WTC11 (cell line): Measurements from ENCODE around the gene GATM. TPM values are rescaled to one million over a fixed set of nuclear protein-coding genes. Genes with fewer than 3 reads are reported as not detected.
A peak's percentile ranks its signal among the peaks of the same experiment; 100 is the strongest.

Experiments used
- ATAC-seq: fragments of 200-7000 bp; cut with Tn5 transposase; 2 replicates; pipeline ENCODE4 v1.10.0; 2021; ENCODE audit warnings: mild to moderate bottlenecking, moderate library complexity
- CTCF ChIA-PET: fragments of 300-600 bp; sonication (Branson Sonifier 250); formaldehyde crosslinking; loops from one replicate; lab custom pipeline; 2021; ENCODE audit warnings: antibody characterized with exemption; lab: Charles Lee
- POLR2A ChIA-PET: fragments of 350-600 bp; sonication (Branson Sonifier 250); formaldehyde crosslinking; loops from one replicate; lab custom pipeline; 2021; ENCODE audit warnings: antibody characterized with exemption; lab: Charles Lee
- DNase-seq: peaks from one replicate; pipeline ENCODE4 v3.0.0; 2021; ENCODE audit warnings: low spot score
- H3K27ac Mint-ChIP-seq: 2 replicates; pipeline ENCODE4 v1.8.0; 2021; ENCODE audit warnings: mixed read lengths
- H3K27me3 Mint-ChIP-seq: 2 replicates; pipeline ENCODE4 v1.8.0; 2021; ENCODE audit warnings: low read depth, mild to moderate bottlenecking, moderate library complexity, mixed read lengths
- H3K36me3 Mint-ChIP-seq: 2 replicates; pipeline ENCODE4 v1.8.0; 2021; ENCODE audit warnings: mixed read lengths
- H3K4me1 Mint-ChIP-seq: 2 replicates; pipeline ENCODE4 v1.8.0; 2022; ENCODE audit warnings: mixed read lengths
- H3K4me3 Mint-ChIP-seq: 2 replicates; pipeline ENCODE4 v1.8.0; 2021; ENCODE audit warnings: mild to moderate bottlenecking, moderate library complexity, mixed read lengths
- H3K9me3 Mint-ChIP-seq: 2 replicates; pipeline ENCODE4 v1.8.0; 2021; ENCODE audit warnings: mixed read lengths
- ATF1 ChIP-seq: sonication (generic); formaldehyde crosslinking; IDR thresholded peaks from 2 replicates; pipeline ENCODE4 v1.8.1; 2023; ENCODE audit warnings: mild to moderate bottlenecking, moderate library complexity, missing genetic modification reagents
- NR1H2 ChIP-seq: sonication (generic); formaldehyde crosslinking; IDR thresholded peaks from 2 replicates; pipeline ENCODE4 v1.9.0; 2021; ENCODE audit warnings: mild to moderate bottlenecking, moderate library complexity, missing genetic modification reagents
- NR2C2 ChIP-seq: sonication (generic); formaldehyde crosslinking; IDR thresholded peaks from 2 replicates; pipeline ENCODE4 v1.8.0; 2022; ENCODE audit warnings: mild to moderate bottlenecking, missing genetic modification reagents
- SP1 ChIP-seq: sonication (generic); formaldehyde crosslinking; conservative IDR thresholded peaks from 2 replicates; pipeline ENCODE4 v1.8.1; 2022; ENCODE audit warnings: missing genetic modification reagents
- ZNF416 ChIP-seq: fragments of 250-450 bp; sonication (Bioruptor Pico); IDR thresholded peaks from 2 replicates; pipeline ENCODE4 v1.9.0; 2021; ENCODE audit warnings: mild to moderate bottlenecking, inconsistent platforms
- ZNF423 ChIP-seq: fragments of 250-450 bp; sonication (Bioruptor Pico); IDR thresholded peaks from 2 replicates; pipeline ENCODE4 v2.1.2; 2022; ENCODE audit warnings: mild to moderate bottlenecking, moderate library complexity
- total RNA-seq: library from RNA; stranded (reverse); gene quantifications from 3 replicates; pipeline ENCODE4 v1.2.3, GENCODE V29; 2021
- TF ChIP-seq, protein P1 (sequence below): fragments of 250-450 bp; sonication (Bioruptor Pico); IDR thresholded peaks from 2 replicates; pipeline ENCODE4 v1.8.0; 2021; ENCODE audit warnings: mild to moderate bottlenecking
- TF ChIP-seq, protein P2 (sequence below): fragments of 250-450 bp; sonication (Bioruptor Pico); IDR thresholded peaks from 2 replicates; pipeline ENCODE4 v1.9.0; 2021; ENCODE audit warnings: mild to moderate bottlenecking, borderline replicate concordance
- TF ChIP-seq, protein P3 (sequence below): fragments of 250-450 bp; sonication (Bioruptor Pico); IDR thresholded peaks from 2 replicates; pipeline ENCODE4 v1.9.0; 2021; ENCODE audit warnings: mild to moderate bottlenecking
- TF ChIP-seq, protein P4 (sequence below): sonication (generic); formaldehyde crosslinking; IDR thresholded peaks from 2 replicates; pipeline ENCODE4 v1.8.0; 2022; ENCODE audit warnings: mild to moderate bottlenecking, missing genetic modification reagents

Gene GATM
- total RNA-seq, 1 experiment from 2014 or later: 10.1 TPM

DNA sequence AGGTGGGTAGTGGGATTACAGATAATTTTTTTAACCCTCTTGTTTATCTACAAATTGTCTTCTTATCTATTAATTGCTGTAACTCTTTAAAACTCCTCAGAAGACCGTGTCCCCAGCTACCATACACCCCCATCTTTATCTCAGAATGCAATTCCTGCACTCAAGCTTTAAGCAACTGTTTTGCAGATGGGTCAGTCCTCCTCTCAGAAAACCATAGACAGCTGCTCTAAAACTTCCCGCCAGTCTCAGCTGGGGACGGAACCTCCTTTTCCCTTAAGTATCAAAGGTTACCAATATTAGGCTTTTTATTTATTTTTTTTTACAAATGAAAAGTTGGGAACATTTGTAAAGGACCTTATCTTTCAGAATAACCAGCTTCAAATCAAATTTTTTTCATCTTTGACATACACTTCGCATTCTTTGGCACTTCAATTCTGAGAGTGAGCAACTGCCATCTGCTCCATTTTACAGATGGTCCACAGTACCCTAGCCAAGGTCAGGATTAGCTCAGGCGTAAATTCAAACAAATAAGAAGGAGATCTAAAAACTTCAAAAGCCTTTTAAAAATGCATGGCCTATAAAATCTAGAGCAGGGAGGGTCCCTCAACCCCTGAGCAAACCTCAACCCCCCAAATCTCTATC lies 1.3 kb downstream of the GATM start:
- Mint-ChIP-seq H3K9me3 (peaks cover 3% of the 10 kb centered on the region; the same call in 1 of the 2 replicates), H3K4me3 (peak overlapping the region; percentile 83), H3K27me3 (peaks cover 80% of the 10 kb centered on the region)
- TF ChIP-seq SP1 (CRISPR knock-in tag) (no peak), NR2C2 (no peak), ZNF423 (no peak)
- TF ChIP-seq, protein P1, sequence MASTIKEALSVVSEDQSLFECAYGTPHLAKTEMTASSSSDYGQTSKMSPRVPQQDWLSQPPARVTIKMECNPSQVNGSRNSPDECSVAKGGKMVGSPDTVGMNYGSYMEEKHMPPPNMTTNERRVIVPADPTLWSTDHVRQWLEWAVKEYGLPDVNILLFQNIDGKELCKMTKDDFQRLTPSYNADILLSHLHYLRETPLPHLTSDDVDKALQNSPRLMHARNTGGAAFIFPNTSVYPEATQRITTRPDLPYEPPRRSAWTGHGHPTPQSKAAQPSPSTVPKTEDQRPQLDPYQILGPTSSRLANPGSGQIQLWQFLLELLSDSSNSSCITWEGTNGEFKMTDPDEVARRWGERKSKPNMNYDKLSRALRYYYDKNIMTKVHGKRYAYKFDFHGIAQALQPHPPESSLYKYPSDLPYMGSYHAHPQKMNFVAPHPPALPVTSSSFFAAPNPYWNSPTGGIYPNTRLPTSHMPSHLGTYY: no peak
- TF ChIP-seq, all 79 proteins: peak for 0
- CTCF ChIA-PET: interaction anchor here (1.1 to 1.6 kb wide), 3 partner anchors 25 to 62 kb away, joined by 4 to 5 read pairs (median 4); a partner anchor contains a TSS
- POLR2A ChIA-PET: interaction anchor here (1.6 kb wide), 1 partner anchor 25 kb away, joined by 7 read pairs; a partner anchor contains a TSS
- DNase-seq (no peak), ATAC-seq (no peak)
- Mint-ChIP-seq H3K36me3 (peaks cover 7% of the 10 kb centered on the region; the same call in 1 of the 2 replicates), H3K4me1 (peaks cover 18% of the 10 kb centered on the region), H3K27ac (no peak overlapping the region)

DNA sequence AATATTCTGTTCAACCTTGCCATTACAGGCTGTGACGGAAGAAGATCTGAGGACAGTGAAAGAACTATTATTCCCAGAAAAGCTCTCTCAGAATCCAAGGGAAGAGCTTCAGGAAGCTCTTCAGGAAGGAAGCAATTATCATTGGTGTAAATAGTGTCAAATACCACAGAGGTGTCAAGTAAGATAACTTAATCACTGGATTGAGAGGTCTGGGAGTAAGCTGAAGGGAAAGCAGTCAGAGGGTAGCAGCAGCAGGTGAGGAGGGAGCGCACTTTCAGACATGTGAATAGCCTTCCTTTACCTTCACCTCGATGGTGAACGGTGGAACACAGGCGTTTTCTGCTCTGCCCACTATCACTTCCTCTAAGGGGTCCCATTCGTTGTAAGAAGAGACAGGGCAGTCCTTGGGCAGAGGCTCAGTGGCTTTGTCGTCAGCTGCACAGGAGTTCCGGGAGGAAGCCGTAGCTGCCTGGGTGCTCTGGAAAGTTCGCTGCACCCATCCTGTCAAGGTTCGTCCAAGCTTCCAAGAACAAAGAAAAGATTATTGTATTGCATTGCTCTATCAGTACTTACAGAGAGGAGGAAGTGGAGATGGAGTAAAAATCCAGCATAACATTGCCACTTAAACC lies 1.9 kb downstream of the GATM start:
- ChIA-PET CTCF (interaction anchor here (0.9 kb wide), 1 partner anchor 13 kb away, joined by 3 read pairs; no protein-coding TSS in a partner anchor), POLR2A (interaction anchor here (1.6 kb wide), 1 partner anchor 26 kb away, joined by 7 read pairs; a partner anchor contains a TSS)
- Mint-ChIP-seq H3K4me1 (peaks cover 22% of the 10 kb centered on the region), H3K9me3 (peaks cover 3% of the 10 kb centered on the region; the same call in 1 of the 2 replicates), H3K4me3 (peak overlapping the region; percentile 34), H3K27ac (no peak overlapping the region), H3K36me3 (peaks cover 7% of the 10 kb centered on the region; the same call in 1 of the 2 replicates), H3K27me3 (peaks cover 73% of the 10 kb centered on the region)
- no peak for ATAC-seq
- TF ChIP-seq, protein P2, sequence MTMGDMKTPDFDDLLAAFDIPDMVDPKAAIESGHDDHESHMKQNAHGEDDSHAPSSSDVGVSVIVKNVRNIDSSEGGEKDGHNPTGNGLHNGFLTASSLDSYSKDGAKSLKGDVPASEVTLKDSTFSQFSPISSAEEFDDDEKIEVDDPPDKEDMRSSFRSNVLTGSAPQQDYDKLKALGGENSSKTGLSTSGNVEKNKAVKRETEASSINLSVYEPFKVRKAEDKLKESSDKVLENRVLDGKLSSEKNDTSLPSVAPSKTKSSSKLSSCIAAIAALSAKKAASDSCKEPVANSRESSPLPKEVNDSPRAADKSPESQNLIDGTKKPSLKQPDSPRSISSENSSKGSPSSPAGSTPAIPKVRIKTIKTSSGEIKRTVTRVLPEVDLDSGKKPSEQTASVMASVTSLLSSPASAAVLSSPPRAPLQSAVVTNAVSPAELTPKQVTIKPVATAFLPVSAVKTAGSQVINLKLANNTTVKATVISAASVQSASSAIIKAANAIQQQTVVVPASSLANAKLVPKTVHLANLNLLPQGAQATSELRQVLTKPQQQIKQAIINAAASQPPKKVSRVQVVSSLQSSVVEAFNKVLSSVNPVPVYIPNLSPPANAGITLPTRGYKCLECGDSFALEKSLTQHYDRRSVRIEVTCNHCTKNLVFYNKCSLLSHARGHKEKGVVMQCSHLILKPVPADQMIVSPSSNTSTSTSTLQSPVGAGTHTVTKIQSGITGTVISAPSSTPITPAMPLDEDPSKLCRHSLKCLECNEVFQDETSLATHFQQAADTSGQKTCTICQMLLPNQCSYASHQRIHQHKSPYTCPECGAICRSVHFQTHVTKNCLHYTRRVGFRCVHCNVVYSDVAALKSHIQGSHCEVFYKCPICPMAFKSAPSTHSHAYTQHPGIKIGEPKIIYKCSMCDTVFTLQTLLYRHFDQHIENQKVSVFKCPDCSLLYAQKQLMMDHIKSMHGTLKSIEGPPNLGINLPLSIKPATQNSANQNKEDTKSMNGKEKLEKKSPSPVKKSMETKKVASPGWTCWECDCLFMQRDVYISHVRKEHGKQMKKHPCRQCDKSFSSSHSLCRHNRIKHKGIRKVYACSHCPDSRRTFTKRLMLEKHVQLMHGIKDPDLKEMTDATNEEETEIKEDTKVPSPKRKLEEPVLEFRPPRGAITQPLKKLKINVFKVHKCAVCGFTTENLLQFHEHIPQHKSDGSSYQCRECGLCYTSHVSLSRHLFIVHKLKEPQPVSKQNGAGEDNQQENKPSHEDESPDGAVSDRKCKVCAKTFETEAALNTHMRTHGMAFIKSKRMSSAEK (CRISPR knock-in tag): no peak
- TF ChIP-seq ZNF416 (CRISPR knock-in tag) (no peak), NR1H2 (CRISPR knock-in tag) (no peak), ATF1 (CRISPR knock-in tag) (no peak)
- TF ChIP-seq, protein P3, sequence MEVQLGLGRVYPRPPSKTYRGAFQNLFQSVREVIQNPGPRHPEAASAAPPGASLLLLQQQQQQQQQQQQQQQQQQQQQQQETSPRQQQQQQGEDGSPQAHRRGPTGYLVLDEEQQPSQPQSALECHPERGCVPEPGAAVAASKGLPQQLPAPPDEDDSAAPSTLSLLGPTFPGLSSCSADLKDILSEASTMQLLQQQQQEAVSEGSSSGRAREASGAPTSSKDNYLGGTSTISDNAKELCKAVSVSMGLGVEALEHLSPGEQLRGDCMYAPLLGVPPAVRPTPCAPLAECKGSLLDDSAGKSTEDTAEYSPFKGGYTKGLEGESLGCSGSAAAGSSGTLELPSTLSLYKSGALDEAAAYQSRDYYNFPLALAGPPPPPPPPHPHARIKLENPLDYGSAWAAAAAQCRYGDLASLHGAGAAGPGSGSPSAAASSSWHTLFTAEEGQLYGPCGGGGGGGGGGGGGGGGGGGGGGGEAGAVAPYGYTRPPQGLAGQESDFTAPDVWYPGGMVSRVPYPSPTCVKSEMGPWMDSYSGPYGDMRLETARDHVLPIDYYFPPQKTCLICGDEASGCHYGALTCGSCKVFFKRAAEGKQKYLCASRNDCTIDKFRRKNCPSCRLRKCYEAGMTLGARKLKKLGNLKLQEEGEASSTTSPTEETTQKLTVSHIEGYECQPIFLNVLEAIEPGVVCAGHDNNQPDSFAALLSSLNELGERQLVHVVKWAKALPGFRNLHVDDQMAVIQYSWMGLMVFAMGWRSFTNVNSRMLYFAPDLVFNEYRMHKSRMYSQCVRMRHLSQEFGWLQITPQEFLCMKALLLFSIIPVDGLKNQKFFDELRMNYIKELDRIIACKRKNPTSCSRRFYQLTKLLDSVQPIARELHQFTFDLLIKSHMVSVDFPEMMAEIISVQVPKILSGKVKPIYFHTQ (CRISPR knock-in tag): no peak
- TF ChIP-seq, protein P4, sequence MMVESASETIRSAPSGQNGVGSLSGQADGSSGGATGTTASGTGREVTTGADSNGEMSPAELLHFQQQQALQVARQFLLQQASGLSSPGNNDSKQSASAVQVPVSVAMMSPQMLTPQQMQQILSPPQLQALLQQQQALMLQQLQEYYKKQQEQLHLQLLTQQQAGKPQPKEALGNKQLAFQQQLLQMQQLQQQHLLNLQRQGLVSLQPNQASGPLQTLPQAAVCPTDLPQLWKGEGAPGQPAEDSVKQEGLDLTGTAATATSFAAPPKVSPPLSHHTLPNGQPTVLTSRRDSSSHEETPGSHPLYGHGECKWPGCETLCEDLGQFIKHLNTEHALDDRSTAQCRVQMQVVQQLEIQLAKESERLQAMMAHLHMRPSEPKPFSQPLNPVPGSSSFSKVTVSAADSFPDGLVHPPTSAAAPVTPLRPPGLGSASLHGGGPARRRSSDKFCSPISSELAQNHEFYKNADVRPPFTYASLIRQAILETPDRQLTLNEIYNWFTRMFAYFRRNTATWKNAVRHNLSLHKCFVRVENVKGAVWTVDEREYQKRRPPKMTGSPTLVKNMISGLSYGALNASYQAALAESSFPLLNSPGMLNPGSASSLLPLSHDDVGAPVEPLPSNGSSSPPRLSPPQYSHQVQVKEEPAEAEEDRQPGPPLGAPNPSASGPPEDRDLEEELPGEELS (CRISPR knock-in tag): no peak
- no peak for DNase-seq
